HepG2 (cell line): Measurements from ENCODE around the gene MKRN2OS. TPM values are rescaled to one million over a fixed set of nuclear protein-coding genes. Genes with fewer than 3 reads are reported as not detected.
A peak's percentile ranks its signal among the peaks of the same experiment; 100 is the strongest.

Experiments used
- AHDC1 ChIP-seq: sonication (generic); formaldehyde crosslinking; IDR thresholded peaks from 2 replicates; pipeline ENCODE4 v1.5.1; 2020; ENCODE audit warnings: mild to moderate bottlenecking, missing genetic modification reagents, borderline replicate concordance
- FIP1L1 ChIP-seq: fragments of 200-400 bp; formaldehyde crosslinking; IDR thresholded peaks from 2 replicates; pipeline ENCODE4 v1.6.1; 2018; ENCODE audit warnings: low read depth, mild to moderate bottlenecking, low read length, moderate library complexity, borderline replicate concordance; ENCODE audit not compliant: insufficient read depth
- FOXA3 ChIP-seq: IDR thresholded peaks from 2 replicates; pipeline ENCODE4 v1.6.1; 2016; ENCODE audit warnings: missing genetic modification reagents, missing compliant biosample characterization
- NFRKB ChIP-seq: fragments of 450-650 bp; IDR thresholded peaks from 2 replicates; pipeline ENCODE4 v1.6.1; 2017
- NR2F6 ChIP-seq, 2 experiments: IDR thresholded peaks; 2 replicates each; pipeline ENCODE4 v1.6.1; 2016; ENCODE audit warnings: antibody characterized with exemption in 1 of 2, mild to moderate bottlenecking in 1 of 2
- PHF20 ChIP-seq: sonication (generic); formaldehyde crosslinking; IDR thresholded peaks from 2 replicates; pipeline ENCODE4 v1.5.0; 2020; ENCODE audit warnings: mild to moderate bottlenecking, missing genetic modification reagents
- PLRG1 ChIP-seq: fragments of 450-650 bp; conservative IDR thresholded peaks from 2 replicates; pipeline ENCODE4 v1.6.1; 2016
- PREB ChIP-seq: sonication (generic); formaldehyde crosslinking; IDR thresholded peaks from 2 replicates; pipeline ENCODE4 v1.4.0; 2020; ENCODE audit warnings: missing genetic modification reagents
- TP53 ChIP-seq: sonication (generic); formaldehyde crosslinking; conservative IDR thresholded peaks from 2 replicates; pipeline ENCODE4 v1.4.0; 2020; ENCODE audit warnings: missing genetic modification reagents
- ZBTB37 ChIP-seq: sonication (generic); formaldehyde crosslinking; IDR thresholded peaks from 2 replicates; pipeline ENCODE4 v1.4.0; 2020; ENCODE audit warnings: mild to moderate bottlenecking, missing genetic modification reagents
- ZNF280D ChIP-seq: sonication (generic); formaldehyde crosslinking; IDR thresholded peaks from 2 replicates; pipeline ENCODE4 v1.5.1; 2020; ENCODE audit warnings: mild to moderate bottlenecking, missing genetic modification reagents
- ZNF644 ChIP-seq: IDR thresholded peaks from 2 replicates; pipeline ENCODE4 v1.6.1; 2016; ENCODE audit warnings: low read depth
- ZNF75D ChIP-seq: sonication (generic); formaldehyde crosslinking; IDR thresholded peaks from 2 replicates; pipeline ENCODE4 v1.8.1; 2023; ENCODE audit warnings: missing genetic modification reagents, mild to moderate bottlenecking, borderline replicate concordance
- ZSCAN29 ChIP-seq: sonication (generic); formaldehyde crosslinking; conservative IDR thresholded peaks from 2 replicates; pipeline ENCODE4 v1.4.0; 2020; ENCODE audit warnings: mild to moderate bottlenecking, missing genetic modification reagents
- ZUFSP ChIP-seq: sonication (generic); formaldehyde crosslinking; IDR thresholded peaks from 2 replicates; pipeline ENCODE4 v1.9.0; 2021; ENCODE audit warnings: missing genetic modification reagents, mild to moderate bottlenecking, borderline replicate concordance
- polyA plus RNA-seq, 8 experiments: library from polyadenylated mRNA; depleted of rRNA in 3 of 8; stranded (reverse) in 7 of 8; unstranded in 1 of 8; fragments of >200 nt; fragmentation: Illumina TruSeq in 4 of 8; extraction: Trizol in 4 of 8; gene quantifications; 2 replicates each; pipeline versions ENCODE4 v1.2.1 to v1.2.3, GENCODE V29; 2011 to 2016; ENCODE audit warnings: low read depth in 4 of 8, missing spikeins in 1 of 8, mixed read lengths in 1 of 8; ENCODE audit not compliant: insufficient read depth in 1 of 8
- total RNA-seq, 5 experiments: library from RNA; depleted of rRNA; stranded (reverse); fragments of >200 nt; fragmentation: Illumina TruSeq; extraction: Trizol; gene quantifications; 2 replicates each; pipeline ENCODE4 v1.2.3, GENCODE V29; 2016; ENCODE audit warnings: low read depth in 1 of 5

The MKRN2OS gene
- total and polyA plus RNA-seq, 2 of the 13 experiments (the other 11 are each of a cell fraction or from before 2014, with no cell fraction given), result not detected

GRCh38 chr3:12556690-12557472 is 11.6 kb upstream of the MKRN2OS start, which contains the start of gene MKRN2 (continued):
- TF ChIP-seq ZNF280D (CRISPR knock-in tag) (no peak), AHDC1 (CRISPR knock-in tag) (no peak; the same call in 1 of the 2 replicates), ZSCAN29 (CRISPR knock-in tag) (no peak), NFRKB (no peak), TP53 (0 out of 2 replicates have a peak, but pooled peaks have one; percentile 53), ZNF75D (no peak), PREB (CRISPR knock-in tag) (no peak), ZNF644 (no peak), PLRG1 (no peak), FIP1L1 (no peak), FOXA3 (peak; percentile 19; the same call in 1 of the 2 replicates), PHF20 (peak; percentile 88), ZBTB37 (no peak), NR2F6 (IDR thresholded peaks at IDR 0.05) (no peak), NR2F6 (CRISPR knock-in tag; IDR thresholded peaks at IDR 0.05) (peak; percentile 17; the same call in 1 of the 2 replicates), ZUFSP (CRISPR knock-in tag) (no peak)
